ENCODE measurements around the gene JAKMIP2. TPM values are rescaled to one million over a fixed set of nuclear protein-coding genes. Genes with fewer than 3 reads are reported as not detected.
"Not testable (repeated sequence)": the region's sequence is repeated elsewhere in the genome, so short reads cannot be mapped to it uniquely, and the experiment has no call there.

Gene JAKMIP2
- total and polyA plus RNA-seq, 2 experiments from 2014 or later: 1.4 to 4.3 TPM

GRCh38 chr5:147826361-147826760 lies 43.8 kb upstream of the JAKMIP2 start:
- H2AFZ ChIP-seq: no peak overlapping the region
- DNase-seq (ENCODE audit: low spot score): no peak
- no peaks in the 10 kb centered on the region for H3K9me3 ChIP-seq (ENCODE audit: low read depth)

GRCh38 chr5:147822686-147823491 lies 40.4 kb upstream of the JAKMIP2 start:
- H2AFZ ChIP-seq: no peak overlapping the region
- no peak overlapping the region for H3K4me2 ChIP-seq
- peaks cover 4% of the 10 kb centered on the region for H3K79me2 ChIP-seq
- H3K4me1 ChIP-seq (ENCODE audit: insufficient read depth): peaks cover 4% of the 10 kb centered on the region
- no peaks in the 10 kb centered on the region for H3K9me2 ChIP-seq (replicated peaks; ENCODE audit: insufficient read depth)
- H3K27ac ChIP-seq: peak overlapping the region; percentile 40
- no peaks in the 10 kb centered on the region for H3K36me3 ChIP-seq (replicated peaks; ENCODE audit: insufficient read depth, low read depth)
- no peak for TF ChIP-seq EZH2 (IDR thresholded peaks at IDR 0.05; ENCODE audit: borderline replicate concordance)
- TF ChIP-seq CTCF (IDR thresholded peaks at IDR 0.05; ENCODE audit: poor library complexity): peak; percentile 79
- H3K9me3 ChIP-seq (ENCODE audit: low read depth): no peaks in the 10 kb centered on the region
- no peak overlapping the region for H3K4me3 ChIP-seq
- no peaks in the 10 kb centered on the region for H3K27me3 ChIP-seq
- peak; percentile 74 for DNase-seq (ENCODE audit: low spot score)
- no peaks in the 10 kb centered on the region for H4K20me1 ChIP-seq (ENCODE audit: insufficient read depth, poor library complexity, severe bottlenecking)
- WGBS (ENCODE audit: low lambda C conversion rate, missing lambda C conversion rate): 30% methylated on average over 4 of the region's 4 CpGs

More at GRCh38 chr5:147826361-147826760, 43.8 kb upstream of the JAKMIP2 start:
- TF ChIP-seq CTCF (IDR thresholded peaks at IDR 0.05; ENCODE audit: poor library complexity) (no peak), EZH2 (IDR thresholded peaks at IDR 0.05; ENCODE audit: borderline replicate concordance) (no peak), EZH2phosphoT487 (IDR thresholded peaks at IDR 0.05; ENCODE audit: low read depth, severe bottlenecking, unreplicated experiment) (no peak)
- H3K79me2 ChIP-seq: peaks cover 35% of the 10 kb centered on the region
- H3K36me3 ChIP-seq (replicated peaks; ENCODE audit: insufficient read depth, low read depth): no peaks in the 10 kb centered on the region
- WGBS (ENCODE audit: low lambda C conversion rate, missing lambda C conversion rate): 58% methylated on average over 2 of the region's 2 CpGs
- H3K9me2 ChIP-seq (replicated peaks; ENCODE audit: insufficient read depth): no peaks in the 10 kb centered on the region
- peaks cover 2% of the 10 kb centered on the region for H3K27me3 ChIP-seq
- no peaks in the 10 kb centered on the region for H4K20me1 ChIP-seq (ENCODE audit: insufficient read depth, poor library complexity, severe bottlenecking)
- H3K4me1 ChIP-seq (ENCODE audit: insufficient read depth): peaks cover 4% of the 10 kb centered on the region
- no peak overlapping the region for H3K4me3 ChIP-seq
- peak overlapping the region; percentile 63 for H3K4me2 ChIP-seq
- H3K27ac ChIP-seq: no peak overlapping the region

GRCh38 chr5:147822222-147822621 lies 39.7 kb upstream of the JAKMIP2 start:
- 94% methylated on average over 3 of the region's 3 CpGs for WGBS (ENCODE audit: low lambda C conversion rate, missing lambda C conversion rate)
- not testable (repeated sequence) for H4K20me1 ChIP-seq (ENCODE audit: insufficient read depth, poor library complexity, severe bottlenecking); H3K9me2 ChIP-seq (replicated peaks; ENCODE audit: insufficient read depth); H3K27ac ChIP-seq; H2AFZ ChIP-seq; H3K36me3 ChIP-seq (replicated peaks; ENCODE audit: insufficient read depth, low read depth); H3K9me3 ChIP-seq (ENCODE audit: low read depth); DNase-seq (ENCODE audit: low spot score); H3K4me3 ChIP-seq; H3K27me3 ChIP-seq; H3K4me2 ChIP-seq; H3K4me1 ChIP-seq (ENCODE audit: insufficient read depth); H3K79me2 ChIP-seq

GRCh38 chr5:147821766-147822165 lies 39.2 kb upstream of the JAKMIP2 start:
- no peaks in the 10 kb centered on the region for H3K9me2 ChIP-seq (replicated peaks; ENCODE audit: insufficient read depth)
- no peak overlapping the region for H3K27ac ChIP-seq
- no peak overlapping the region for H3K4me3 ChIP-seq
- no peaks in the 10 kb centered on the region for H3K79me2 ChIP-seq
- peaks cover 1% of the 10 kb centered on the region for H3K4me1 ChIP-seq (ENCODE audit: insufficient read depth)
- no peaks in the 10 kb centered on the region for H3K36me3 ChIP-seq (replicated peaks; ENCODE audit: insufficient read depth, low read depth)
- 92% methylated on average over 5 of the region's 5 CpGs for WGBS (ENCODE audit: low lambda C conversion rate, missing lambda C conversion rate)
- no peak overlapping the region for H3K4me2 ChIP-seq
- H3K27me3 ChIP-seq: no peaks in the 10 kb centered on the region
- no peaks in the 10 kb centered on the region for H4K20me1 ChIP-seq (ENCODE audit: insufficient read depth, poor library complexity, severe bottlenecking)
- DNase-seq (ENCODE audit: low spot score): no peak
- TF ChIP-seq CTCF (IDR thresholded peaks at IDR 0.05; ENCODE audit: poor library complexity) (no peak), EZH2phosphoT487 (IDR thresholded peaks at IDR 0.05; ENCODE audit: low read depth, severe bottlenecking, unreplicated experiment) (no peak), EZH2 (IDR thresholded peaks at IDR 0.05; ENCODE audit: borderline replicate concordance) (no peak)
- no peak overlapping the region for H2AFZ ChIP-seq
- no peaks in the 10 kb centered on the region for H3K9me3 ChIP-seq (ENCODE audit: low read depth)

Measured in hepatocyte (in vitro differentiated cells).